Spinal cord (tissue), 10 donors: ENCODE measurements around the gene CCL7. TPM values are rescaled to one million over a fixed set of nuclear protein-coding genes. Genes with fewer than 3 reads are reported as not detected.

ENCODE experiments used
- DNase-seq, 6 donors: peaks; one replicate each; pipeline versions ENCODE4 v3.0.0 to v3.0.0-alpha.2; 2013 to 2015; ENCODE audit warnings: low spot score in 6 of 6, low read depth in 4 of 6
- H3K27ac ChIP-seq: one replicate; pipeline ENCODE4 v1.5.1; 2013; ENCODE audit warnings: low read depth, low read length, control low read depth
- H3K27me3 ChIP-seq: one replicate; pipeline ENCODE4 v1.6.1; 2013; ENCODE audit warnings: low read length; ENCODE audit not compliant: control insufficient read depth, insufficient read depth
- H3K36me3 ChIP-seq: one replicate; pipeline ENCODE4 v1.6.1; 2013; ENCODE audit warnings: low read length; ENCODE audit not compliant: control insufficient read depth, insufficient read depth
- H3K4me1 ChIP-seq: one replicate; pipeline ENCODE4 v1.6.1; 2013; ENCODE audit warnings: low read length; ENCODE audit not compliant: control insufficient read depth, insufficient read depth
- H3K4me3 ChIP-seq: one replicate; pipeline ENCODE4 v1.5.1; 2013; ENCODE audit warnings: low read depth, low read length, control low read depth
- H3K9me3 ChIP-seq: one replicate; pipeline ENCODE4 v1.6.1; 2013; ENCODE audit warnings: low read length; ENCODE audit not compliant: control insufficient read depth, insufficient read depth
- WGBS: methylation state at CpG from one replicate; pipeline ENCODE4 v1.1.5; 2013; ENCODE audit warnings: missing lambda C conversion rate; ENCODE audit not compliant: insufficient coverage; 5-methylcytosine and 5-hydroxymethylcytosine counted together
- polyA plus RNA-seq, 2 donors: library from polyadenylated mRNA; unstranded; fragments of 120-200 nt; gene quantifications; one replicate each; pipeline ENCODE4 v1.2.1, GENCODE V29; 2013; ENCODE audit not compliant: insufficient read length in 2 of 2
- total RNA-seq, 2 donors: library from RNA; depleted of rRNA in 1 of 2; stranded (reverse); fragments of 120-200 nt in 1 of 2; fragments of >200 nt in 1 of 2; gene quantifications; one replicate each; pipeline versions ENCODE4 v1.2.3 to v1.2.4, GENCODE V29; 2013 to 2014
- donor health status: healthy.

CCL7 gene
- total and polyA plus RNA-seq, 4 donors: not detected

GRCh38 chr17:34312080-34312479 is 42.1 kb downstream of the CCL7 start:
- Histone ChIP-seq H3K27ac (no peak overlapping the region), H3K4me1 (no peaks in the 10 kb centered on the region), H3K27me3 (no peaks in the 10 kb centered on the region), H3K9me3 (no peaks in the 10 kb centered on the region), H3K36me3 (no peaks in the 10 kb centered on the region), H3K4me3 (no peak overlapping the region)
- WGBS: 52% methylated on average over 2 of the region's 5 CpGs
- DNase-seq: no peak

GRCh38 chr17:34313164-34313563 is 43.1 kb downstream of the CCL7 start:
- no peak for DNase-seq
- H3K27me3 ChIP-seq: no peaks in the 10 kb centered on the region
- H3K9me3 ChIP-seq: no peaks in the 10 kb centered on the region
- H3K4me1 ChIP-seq: no peaks in the 10 kb centered on the region
- H3K36me3 ChIP-seq: no peaks in the 10 kb centered on the region
- H3K4me3 ChIP-seq: no peak overlapping the region
- no peak overlapping the region for H3K27ac ChIP-seq
- WGBS: 60% methylated on average over 1 of the region's 4 CpGs

GRCh38 chr17:34314279-34314678 is 44.3 kb downstream of the CCL7 start:
- whole genome bisulfite sequencing: 84% methylated on average over 4 of the region's 4 CpGs
- DNase-seq: no peak
- Histone ChIP-seq H3K9me3 (no peaks in the 10 kb centered on the region), H3K36me3 (no peaks in the 10 kb centered on the region), H3K27me3 (no peaks in the 10 kb centered on the region), H3K4me1 (peaks cover 2% of the 10 kb centered on the region), H3K4me3 (no peak overlapping the region), H3K27ac (no peak overlapping the region)

GRCh38 chr17:34318474-34318873 is 48.5 kb downstream of the CCL7 start:
- Histone ChIP-seq H3K27ac (no peak overlapping the region), H3K36me3 (no peaks in the 10 kb centered on the region), H3K4me3 (no peak overlapping the region), H3K9me3 (no peaks in the 10 kb centered on the region), H3K27me3 (no peaks in the 10 kb centered on the region), H3K4me1 (peaks cover 4% of the 10 kb centered on the region)
- no CpG with 5 or more reads among the region's 3 CpGs for WGBS
- no peak for DNase-seq

- 65% methylated on average over 2 of the region's 2 CpGs for WGBS
- no peak for DNase-seq
- Histone ChIP-seq H3K9me3 (no peaks in the 10 kb centered on the region), H3K27me3 (no peaks in the 10 kb centered on the region), H3K36me3 (no peaks in the 10 kb centered on the region), H3K4me1 (peaks cover 4% of the 10 kb centered on the region), H3K4me3 (no peak within 1 kb of the TSS), H3K27ac (no peak within 1 kb of the TSS)
These were observed 49.0 kb downstream of the CCL7 start, which contains the start of gene CCL8 for GRCh38 chr17:34319039-34319483. CCL8 (plus strand) TSS chr17:34319435; CDS start chr17:34319502, 67 bp downstream.

Other genes starting within 250 kb of the CCL7 start
- gene CCL2, start 14.9 kb upstream of the CCL7 start, total RNA-seq: 10 to 100 TPM; 15.6 to 37.1 TPM
- 1 to 10 TPM; 7.7 to 9.1 TPM for gene CCL2, start 14.9 kb upstream of the CCL7 start, polyA plus RNA-seq
- gene CCL11, start 15.5 kb downstream of the CCL7 start, total RNA-seq: not detected
- not detected for gene CCL11, start 15.5 kb downstream of the CCL7 start, polyA plus RNA-seq
- gene CCL8, start 49.2 kb downstream of the CCL7 start, total RNA-seq: under 1 TPM; 0.72 to 0.89 TPM
- gene CCL8, start 49.2 kb downstream of the CCL7 start, polyA plus RNA-seq: not detected
- gene CCL13, start 86.3 kb downstream of the CCL7 start, total RNA-seq: 1 to 10 TPM; 1.5 to 2.5 TPM
- gene CCL13, start 86.3 kb downstream of the CCL7 start, polyA plus RNA-seq: under 1 TPM in 1 of 2 donors, not detected in 1; 0.38 TPM
- gene CCL1, start 93.0 kb downstream of the CCL7 start, total RNA-seq: not detected
- gene CCL1, start 93.0 kb downstream of the CCL7 start, polyA plus RNA-seq: not detected